Measurements from ENCODE around the gene NRG3. TPM values are rescaled to one million over a fixed set of nuclear protein-coding genes. Genes with fewer than 3 reads are reported as not detected.

The NRG3 gene
- total RNA-seq, 6 experiments from 2014 or later = 0.34 to 0.99 (median 0.75) TPM

- TF ChIP-seq CTCF (IDR thresholded peaks at IDR 0.05) (no peak), POLR2A (IDR thresholded peaks at IDR 0.05) (no peak)
- Histone ChIP-seq H3K4me3 (no peak overlapping the region), H3K9me3 (no peaks in the 10 kb centered on the region), H3K27ac (no peak overlapping the region), H3K27me3 (no peaks in the 10 kb centered on the region), H3K4me1 (no peaks in the 10 kb centered on the region), H3K36me3 (no peaks in the 10 kb centered on the region)
- peak in 1 of 4 donors; percentile 65 for ATAC-seq
- WGBS (ENCODE audit: insufficient coverage, low coverage, low lambda C conversion rate, missing lambda C conversion rate) = 39% methylated on average over 1 of the region's 1 CpG
- no peak for DNase-seq
- intact Hi-C loops (cut with DNase I) = no loop called here
Observed at GRCh38 chr10:81884856-81885255, 9.9 kb downstream of the NRG3 start.

GRCh38 chr10:81885491-81885890 lies 10.5 kb downstream of the NRG3 start:
- 58% methylated on average over 2 of the region's 2 CpGs for WGBS (ENCODE audit: insufficient coverage, low coverage, low lambda C conversion rate, missing lambda C conversion rate)

GRCh38 chr10:81886939-81887338 lies 11.9 kb downstream of the NRG3 start:
- Histone ChIP-seq H3K27ac (no peak overlapping the region), H3K4me1 (no peaks in the 10 kb centered on the region), H3K36me3 (no peaks in the 10 kb centered on the region), H3K9me3 (no peaks in the 10 kb centered on the region), H3K4me3 (no peak overlapping the region), H3K27me3 (no peaks in the 10 kb centered on the region)
- DNase-seq (no peak), ATAC-seq (no peak)
- intact Hi-C loops (cut with DNase I) = no loop called here
- TF ChIP-seq POLR2A (IDR thresholded peaks at IDR 0.05) = no peak
- no peak for TF ChIP-seq CTCF (IDR thresholded peaks at IDR 0.05)

More at GRCh38 chr10:81885491-81885890, 10.5 kb downstream of the NRG3 start:
- TF ChIP-seq CTCF (IDR thresholded peaks at IDR 0.05) = no peak
- no peak for TF ChIP-seq POLR2A (IDR thresholded peaks at IDR 0.05)
- no peaks in the 10 kb centered on the region for H3K27me3 ChIP-seq
- no peaks in the 10 kb centered on the region for H3K4me1 ChIP-seq
- H3K9me3 ChIP-seq = no peaks in the 10 kb centered on the region
- DNase-seq (no peak), ATAC-seq (no peak)
- no peaks in the 10 kb centered on the region for H3K36me3 ChIP-seq
- H3K27ac ChIP-seq = no peak overlapping the region
- intact Hi-C loops (cut with DNase I) = no loop called here
- no peak overlapping the region for H3K4me3 ChIP-seq

GRCh38 chr10:81889181-81889769 lies 14.3 kb downstream of the NRG3 start:
- intact Hi-C loops (cut with DNase I) = no loop called here

More at GRCh38 chr10:81889181-81889769, 14.3 kb downstream of the NRG3 start:
- no peaks in the 10 kb centered on the region for H3K36me3 ChIP-seq
- ATAC-seq = no peak
- no peaks in the 10 kb centered on the region for H3K4me1 ChIP-seq
- no peaks in the 10 kb centered on the region for H3K9me3 ChIP-seq
- H3K4me3 ChIP-seq = no peak overlapping the region
- no peak overlapping the region for H3K27ac ChIP-seq
- DNase-seq = no peak
- no peaks in the 10 kb centered on the region for H3K27me3 ChIP-seq
- TF ChIP-seq CTCF (IDR thresholded peaks at IDR 0.05) (no peak), POLR2A (IDR thresholded peaks at IDR 0.05) (no peak)
- 47% methylated on average over 5 of the region's 7 CpGs for WGBS (ENCODE audit: insufficient coverage, low coverage, low lambda C conversion rate, missing lambda C conversion rate)
